HepG2 (cell line): ENCODE measurements around the gene ABCA8. TPM values are rescaled to one million over a fixed set of nuclear protein-coding genes. Genes with fewer than 3 reads are reported as not detected.

Source experiments
- ADNP ChIP-seq: sonication (generic); formaldehyde crosslinking; IDR thresholded peaks from 2 replicates; pipeline ENCODE4 v1.4.0; 2020; ENCODE audit warnings: missing genetic modification reagents
- ARNTL ChIP-seq: sonication (generic); formaldehyde crosslinking; IDR thresholded peaks from 2 replicates; pipeline ENCODE4 v1.4.0; 2020; ENCODE audit warnings: mild to moderate bottlenecking, missing genetic modification reagents
- ELF3 ChIP-seq: IDR thresholded peaks from 2 replicates; pipeline ENCODE4 v1.6.1; 2016; ENCODE audit warnings: missing genetic modification reagents, missing compliant biosample characterization
- ESRRA ChIP-seq: sonication (generic); formaldehyde crosslinking; IDR thresholded peaks from 2 replicates; pipeline ENCODE4 v1.5.1; 2020; ENCODE audit warnings: mild to moderate bottlenecking, low read depth, missing genetic modification reagents
- EZH2 ChIP-seq: conservative IDR thresholded peaks from 2 replicates; pipeline ENCODE4 v1.6.1; 2012; ENCODE audit warnings: mild to moderate bottlenecking, low read depth, low read length, moderate library complexity
- FOXC1 ChIP-seq: sonication (generic); formaldehyde crosslinking; IDR thresholded peaks from 2 replicates; pipeline ENCODE4 v1.8.0; 2022; ENCODE audit warnings: mild to moderate bottlenecking, missing genetic modification reagents, borderline replicate concordance
- HNF4A ChIP-seq: sonication (generic); formaldehyde crosslinking; IDR thresholded peaks from 2 replicates; pipeline ENCODE4 v1.4.0; 2020; ENCODE audit warnings: missing genetic modification reagents
- HOXA9 ChIP-seq: sonication (generic); formaldehyde crosslinking; IDR thresholded peaks from 2 replicates; pipeline ENCODE4 v1.8.1; 2022; ENCODE audit warnings: missing genetic modification reagents, mild to moderate bottlenecking, moderate library complexity, borderline replicate concordance
- KDM2A ChIP-seq: sonication (generic); formaldehyde crosslinking; IDR thresholded peaks from 2 replicates; pipeline ENCODE4 v1.4.0; 2020; ENCODE audit warnings: low read depth, missing genetic modification reagents, borderline replicate concordance
- MIXL1 ChIP-seq: IDR thresholded peaks from 2 replicates; pipeline ENCODE4 v1.6.1; 2016
- NR2C2 ChIP-seq: sonication (generic); formaldehyde crosslinking; IDR thresholded peaks from 2 replicates; pipeline ENCODE4 v1.4.0; 2020; ENCODE audit warnings: missing genetic modification reagents, mild to moderate bottlenecking, moderate library complexity, borderline replicate concordance
- REPIN1 ChIP-seq: sonication (generic); formaldehyde crosslinking; IDR thresholded peaks from 2 replicates; pipeline ENCODE4 v1.8.0; 2022; ENCODE audit warnings: missing genetic modification reagents, low read depth, mild to moderate bottlenecking, borderline replicate concordance
- SATB2 ChIP-seq: sonication (generic); formaldehyde crosslinking; IDR thresholded peaks from 2 replicates; pipeline ENCODE4 v1.5.0; 2020; ENCODE audit warnings: missing genetic modification reagents
- SIX1 ChIP-seq: sonication (generic); formaldehyde crosslinking; IDR thresholded peaks from 2 replicates; pipeline ENCODE4 v1.4.0; 2020; ENCODE audit warnings: missing genetic modification reagents, borderline replicate concordance
- SRY ChIP-seq: sonication (generic); formaldehyde crosslinking; IDR thresholded peaks from 2 replicates; pipeline ENCODE4 v1.8.0; 2022; ENCODE audit warnings: mild to moderate bottlenecking, missing genetic modification reagents
- TGIF2 ChIP-seq: IDR thresholded peaks from 2 replicates; pipeline ENCODE4 v1.6.1; 2016; ENCODE audit warnings: control low read depth, missing compliant biosample characterization
- TOPORS ChIP-seq: sonication (generic); formaldehyde crosslinking; IDR thresholded peaks from 2 replicates; pipeline ENCODE4 v1.8.0; 2023; ENCODE audit warnings: mild to moderate bottlenecking, missing genetic modification reagents
- ZNF143 ChIP-seq: sonication (generic); formaldehyde crosslinking; IDR thresholded peaks from 2 replicates; pipeline ENCODE4 v1.4.0; 2020; ENCODE audit warnings: missing genetic modification reagents
- polyA plus RNA-seq, 8 experiments: library from polyadenylated mRNA; depleted of rRNA in 3 of 8; stranded (reverse) in 7 of 8; unstranded in 1 of 8; fragments of >200 nt; fragmentation: Illumina TruSeq in 4 of 8; extraction: Trizol in 4 of 8; gene quantifications; 2 replicates each; pipeline versions ENCODE4 v1.2.1 to v1.2.3, GENCODE V29; 2011 to 2016; ENCODE audit warnings: low read depth in 4 of 8, missing spikeins in 1 of 8, mixed read lengths in 1 of 8; ENCODE audit not compliant: insufficient read depth in 1 of 8
- total RNA-seq, 5 experiments: library from RNA; depleted of rRNA; stranded (reverse); fragments of >200 nt; fragmentation: Illumina TruSeq; extraction: Trizol; gene quantifications; 2 replicates each; pipeline ENCODE4 v1.2.3, GENCODE V29; 2016; ENCODE audit warnings: low read depth in 1 of 5
- TF ChIP-seq, protein P1 (sequence below): sonication (generic); formaldehyde crosslinking; IDR thresholded peaks from 2 replicates; pipeline ENCODE4 v1.4.0; 2020; ENCODE audit warnings: missing genetic modification reagents
- TF ChIP-seq, protein P2 (sequence below): sonication (generic); formaldehyde crosslinking; conservative IDR thresholded peaks from 2 replicates; pipeline ENCODE4 v1.4.0; 2020; ENCODE audit warnings: missing genetic modification reagents
- TF ChIP-seq, protein P3 (sequence below): sonication (generic); formaldehyde crosslinking; IDR thresholded peaks from 2 replicates; pipeline ENCODE4 v1.5.1; 2020; ENCODE audit warnings: mild to moderate bottlenecking, missing genetic modification reagents, borderline replicate concordance
- TF ChIP-seq, protein P4 (sequence below): sonication (generic); formaldehyde crosslinking; IDR thresholded peaks from 2 replicates; pipeline ENCODE4 v1.4.0; 2020; ENCODE audit warnings: missing genetic modification reagents

ABCA8 gene
- total and polyA plus RNA-seq, 2 of the 13 experiments (the other 11 are each of a cell fraction or from before 2014, with no cell fraction given): 0.05 to 0.18 TPM

DNA sequence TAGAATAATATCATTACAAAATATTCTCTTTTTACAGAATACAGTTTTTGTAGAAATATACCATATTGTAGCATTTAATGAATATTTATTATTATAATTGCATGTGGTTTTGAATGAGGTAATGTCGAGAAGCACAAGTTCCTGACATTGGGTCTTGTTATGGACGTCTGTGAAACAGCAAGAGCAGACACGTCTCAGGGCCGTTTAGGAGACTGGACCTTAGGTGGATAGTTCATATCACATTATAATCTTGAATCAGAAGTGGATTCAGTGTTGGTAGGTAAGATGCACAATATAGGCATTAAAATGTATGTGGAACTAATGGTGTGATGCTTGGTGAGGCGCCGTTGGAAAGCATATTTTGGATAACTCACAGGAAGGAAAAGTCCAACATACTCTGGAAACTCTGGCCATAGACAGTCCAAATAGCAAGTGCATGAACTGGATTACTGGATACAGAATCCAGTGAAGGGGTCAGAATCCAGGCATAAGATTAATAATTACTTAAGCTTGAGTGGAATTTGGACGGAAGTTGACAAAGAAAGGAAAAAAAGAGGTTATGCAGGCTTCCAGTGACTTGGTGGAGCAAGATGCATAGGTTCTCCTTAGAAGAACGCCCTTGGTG lies 17.2 kb downstream of the ABCA8 start (continued):
- TF ChIP-seq, protein P1, sequence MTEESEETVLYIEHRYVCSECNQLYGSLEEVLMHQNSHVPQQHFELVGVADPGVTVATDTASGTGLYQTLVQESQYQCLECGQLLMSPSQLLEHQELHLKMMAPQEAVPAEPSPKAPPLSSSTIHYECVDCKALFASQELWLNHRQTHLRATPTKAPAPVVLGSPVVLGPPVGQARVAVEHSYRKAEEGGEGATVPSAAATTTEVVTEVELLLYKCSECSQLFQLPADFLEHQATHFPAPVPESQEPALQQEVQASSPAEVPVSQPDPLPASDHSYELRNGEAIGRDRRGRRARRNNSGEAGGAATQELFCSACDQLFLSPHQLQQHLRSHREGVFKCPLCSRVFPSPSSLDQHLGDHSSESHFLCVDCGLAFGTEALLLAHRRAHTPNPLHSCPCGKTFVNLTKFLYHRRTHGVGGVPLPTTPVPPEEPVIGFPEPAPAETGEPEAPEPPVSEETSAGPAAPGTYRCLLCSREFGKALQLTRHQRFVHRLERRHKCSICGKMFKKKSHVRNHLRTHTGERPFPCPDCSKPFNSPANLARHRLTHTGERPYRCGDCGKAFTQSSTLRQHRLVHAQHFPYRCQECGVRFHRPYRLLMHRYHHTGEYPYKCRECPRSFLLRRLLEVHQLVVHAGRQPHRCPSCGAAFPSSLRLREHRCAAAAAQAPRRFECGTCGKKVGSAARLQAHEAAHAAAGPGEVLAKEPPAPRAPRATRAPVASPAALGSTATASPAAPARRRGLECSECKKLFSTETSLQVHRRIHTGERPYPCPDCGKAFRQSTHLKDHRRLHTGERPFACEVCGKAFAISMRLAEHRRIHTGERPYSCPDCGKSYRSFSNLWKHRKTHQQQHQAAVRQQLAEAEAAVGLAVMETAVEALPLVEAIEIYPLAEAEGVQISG (CRISPR knock-in tag): no peak; the same call in 1 of the 2 replicates
- TF ChIP-seq, protein P2, sequence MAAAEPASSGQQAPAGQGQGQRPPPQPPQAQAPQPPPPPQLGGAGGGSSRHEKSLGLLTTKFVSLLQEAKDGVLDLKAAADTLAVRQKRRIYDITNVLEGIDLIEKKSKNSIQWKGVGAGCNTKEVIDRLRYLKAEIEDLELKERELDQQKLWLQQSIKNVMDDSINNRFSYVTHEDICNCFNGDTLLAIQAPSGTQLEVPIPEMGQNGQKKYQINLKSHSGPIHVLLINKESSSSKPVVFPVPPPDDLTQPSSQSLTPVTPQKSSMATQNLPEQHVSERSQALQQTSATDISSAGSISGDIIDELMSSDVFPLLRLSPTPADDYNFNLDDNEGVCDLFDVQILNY: no peak
- no peak for TF ChIP-seq EZH2
- TF ChIP-seq, protein P3, sequence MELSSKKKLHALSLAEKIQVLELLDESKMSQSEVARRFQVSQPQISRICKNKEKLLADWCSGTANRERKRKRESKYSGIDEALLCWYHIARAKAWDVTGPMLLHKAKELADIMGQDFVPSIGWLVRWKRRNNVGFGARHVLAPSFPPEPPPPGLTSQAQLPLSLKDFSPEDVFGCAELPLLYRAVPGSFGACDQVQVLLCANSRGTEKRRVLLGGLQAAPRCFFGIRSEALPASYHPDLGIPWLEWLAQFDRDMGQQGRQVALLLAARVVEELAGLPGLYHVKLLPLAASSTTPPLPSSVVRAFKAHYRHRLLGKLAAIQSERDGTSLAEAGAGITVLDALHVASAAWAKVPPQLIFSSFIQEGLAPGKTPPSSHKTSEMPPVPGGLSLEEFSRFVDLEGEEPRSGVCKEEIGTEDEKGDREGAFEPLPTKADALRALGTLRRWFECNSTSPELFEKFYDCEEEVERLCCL (CRISPR knock-in tag): no peak
- TF ChIP-seq SRY: no peak
- TF ChIP-seq, protein P4, sequence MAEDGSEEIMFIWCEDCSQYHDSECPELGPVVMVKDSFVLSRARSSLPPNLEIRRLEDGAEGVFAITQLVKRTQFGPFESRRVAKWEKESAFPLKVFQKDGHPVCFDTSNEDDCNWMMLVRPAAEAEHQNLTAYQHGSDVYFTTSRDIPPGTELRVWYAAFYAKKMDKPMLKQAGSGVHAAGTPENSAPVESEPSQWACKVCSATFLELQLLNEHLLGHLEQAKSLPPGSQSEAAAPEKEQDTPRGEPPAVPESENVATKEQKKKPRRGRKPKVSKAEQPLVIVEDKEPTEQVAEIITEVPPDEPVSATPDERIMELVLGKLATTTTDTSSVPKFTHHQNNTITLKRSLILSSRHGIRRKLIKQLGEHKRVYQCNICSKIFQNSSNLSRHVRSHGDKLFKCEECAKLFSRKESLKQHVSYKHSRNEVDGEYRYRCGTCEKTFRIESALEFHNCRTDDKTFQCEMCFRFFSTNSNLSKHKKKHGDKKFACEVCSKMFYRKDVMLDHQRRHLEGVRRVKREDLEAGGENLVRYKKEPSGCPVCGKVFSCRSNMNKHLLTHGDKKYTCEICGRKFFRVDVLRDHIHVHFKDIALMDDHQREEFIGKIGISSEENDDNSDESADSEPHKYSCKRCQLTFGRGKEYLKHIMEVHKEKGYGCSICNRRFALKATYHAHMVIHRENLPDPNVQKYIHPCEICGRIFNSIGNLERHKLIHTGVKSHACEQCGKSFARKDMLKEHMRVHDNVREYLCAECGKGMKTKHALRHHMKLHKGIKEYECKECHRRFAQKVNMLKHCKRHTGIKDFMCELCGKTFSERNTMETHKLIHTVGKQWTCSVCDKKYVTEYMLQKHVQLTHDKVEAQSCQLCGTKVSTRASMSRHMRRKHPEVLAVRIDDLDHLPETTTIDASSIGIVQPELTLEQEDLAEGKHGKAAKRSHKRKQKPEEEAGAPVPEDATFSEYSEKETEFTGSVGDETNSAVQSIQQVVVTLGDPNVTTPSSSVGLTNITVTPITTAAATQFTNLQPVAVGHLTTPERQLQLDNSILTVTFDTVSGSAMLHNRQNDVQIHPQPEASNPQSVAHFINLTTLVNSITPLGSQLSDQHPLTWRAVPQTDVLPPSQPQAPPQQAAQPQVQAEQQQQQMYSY (CRISPR knock-in tag): peak; percentile 79
- no peak for TF ChIP-seq TOPORS (CRISPR knock-in tag)
- TF ChIP-seq HOXA9 (CRISPR knock-in tag): no peak
- TF ChIP-seq TGIF2: 0 out of 2 replicates have a peak, but pooled peaks have one; percentile 28
- no peak for TF ChIP-seq KDM2A (CRISPR knock-in tag)
- TF ChIP-seq ESRRA: peak; percentile 29; the same call in 1 of the 2 replicates
- peak; percentile 37; the same call in 1 of the 2 replicates for TF ChIP-seq SIX1 (CRISPR knock-in tag)
- TF ChIP-seq ELF3: peak; percentile 56
- no peak; the same call in 1 of the 2 replicates for TF ChIP-seq FOXC1 (CRISPR knock-in tag)
- peak; percentile 59; the same call in 1 of the 2 replicates for TF ChIP-seq REPIN1 (CRISPR knock-in tag)
- TF ChIP-seq ZNF143: no peak
- TF ChIP-seq ARNTL: no peak
- TF ChIP-seq HNF4A: peak; percentile 95
- TF ChIP-seq NR2C2 (CRISPR knock-in tag): 0 out of 2 replicates have a peak, but pooled peaks have one; percentile 10
- no peak for TF ChIP-seq ADNP
- TF ChIP-seq MIXL1 (CRISPR knock-in tag): peak; percentile 91
- 0 out of 2 replicates have a peak, but pooled peaks have one; percentile 38 for TF ChIP-seq SATB2 (CRISPR knock-in tag)
